A673 (cell line): ENCODE measurements around the gene ENDOU.

Experiments
- EZH2 ChIP-seq: fragments of 200-600 bp; sonication (generic); IDR thresholded peaks from 2 replicates; pipeline ENCODE4 v1.6.1; 2017; ENCODE audit warnings: borderline replicate concordance, low read depth, mild to moderate bottlenecking, mixed read lengths, antibody characterized with exemption, low read length; ENCODE audit not compliant: poor library complexity, severe bottlenecking
- TF ChIP-seq, protein P1 (sequence below): fragments of 300-800, 200-600 bp; sonication (generic); conservative IDR thresholded peaks from 2 replicates; pipeline ENCODE4 v1.5.1; 2017; ENCODE audit warnings: low read depth, mild to moderate bottlenecking, antibody characterized with exemption, low read length, moderate library complexity, mixed read lengths

DNA sequence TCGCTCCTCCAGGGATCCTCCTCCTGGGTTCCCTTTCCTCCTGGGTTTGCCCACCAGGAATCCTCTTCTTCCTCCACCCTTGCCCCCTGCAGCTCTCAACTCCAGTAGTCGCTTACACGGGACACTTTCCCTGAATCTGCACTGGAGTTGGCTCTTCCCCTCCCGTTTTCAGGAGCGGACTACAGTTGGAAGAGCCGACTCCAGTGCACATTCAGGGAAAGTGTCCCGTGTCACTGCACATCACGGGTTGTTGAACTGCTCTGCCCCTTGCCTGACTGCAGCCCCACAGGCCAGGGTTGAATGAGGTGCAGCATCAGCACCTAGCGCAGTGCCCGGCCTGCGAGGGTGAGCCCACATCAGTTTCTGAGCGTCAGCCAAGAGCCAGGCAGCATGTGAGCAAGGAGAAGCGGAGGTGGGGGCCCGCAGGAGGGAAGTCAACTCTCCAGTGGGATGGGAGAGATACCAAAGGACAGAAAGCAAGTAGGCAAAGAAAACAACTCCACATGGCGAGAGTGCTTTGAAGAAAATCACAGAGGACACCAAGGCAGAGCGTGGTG lies 20.3 kb upstream of the ENDOU start:
- no peak for TF ChIP-seq EZH2
- TF ChIP-seq, protein P1, sequence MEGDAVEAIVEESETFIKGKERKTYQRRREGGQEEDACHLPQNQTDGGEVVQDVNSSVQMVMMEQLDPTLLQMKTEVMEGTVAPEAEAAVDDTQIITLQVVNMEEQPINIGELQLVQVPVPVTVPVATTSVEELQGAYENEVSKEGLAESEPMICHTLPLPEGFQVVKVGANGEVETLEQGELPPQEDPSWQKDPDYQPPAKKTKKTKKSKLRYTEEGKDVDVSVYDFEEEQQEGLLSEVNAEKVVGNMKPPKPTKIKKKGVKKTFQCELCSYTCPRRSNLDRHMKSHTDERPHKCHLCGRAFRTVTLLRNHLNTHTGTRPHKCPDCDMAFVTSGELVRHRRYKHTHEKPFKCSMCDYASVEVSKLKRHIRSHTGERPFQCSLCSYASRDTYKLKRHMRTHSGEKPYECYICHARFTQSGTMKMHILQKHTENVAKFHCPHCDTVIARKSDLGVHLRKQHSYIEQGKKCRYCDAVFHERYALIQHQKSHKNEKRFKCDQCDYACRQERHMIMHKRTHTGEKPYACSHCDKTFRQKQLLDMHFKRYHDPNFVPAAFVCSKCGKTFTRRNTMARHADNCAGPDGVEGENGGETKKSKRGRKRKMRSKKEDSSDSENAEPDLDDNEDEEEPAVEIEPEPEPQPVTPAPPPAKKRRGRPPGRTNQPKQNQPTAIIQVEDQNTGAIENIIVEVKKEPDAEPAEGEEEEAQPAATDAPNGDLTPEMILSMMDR = no peak
